OCI-LY3 (cell line): ENCODE measurements around the gene PDGFA.

Experiments
- H2AFZ ChIP-seq: fragments of 200-600, 300-600 bp; shearing (Covaris generic); 2 replicates; pipeline ENCODE4 v1.6.0; 2014; ENCODE audit warnings: antibody characterized with exemption, low read depth, low read length
- H3K27ac ChIP-seq: fragments of 200-600, 300-600 bp; sonication (generic); 2 replicates; pipeline ENCODE4 v1.5.1; 2014; ENCODE audit warnings: mild to moderate bottlenecking, low read length, moderate library complexity, mixed read lengths
- H3K27me3 ChIP-seq: fragments of 200-600, 300-600 bp; sonication (generic); 2 replicates; pipeline ENCODE4 v1.6.1; 2014; ENCODE audit warnings: low read depth, low read length, mixed read lengths
- H3K36me3 ChIP-seq: fragments of 200-600, 300-600 bp; sonication (generic); replicated peaks from 2 replicates; pipeline ENCODE3; 2014; ENCODE audit warnings: low read depth, low read length, mixed read lengths
- H3K4me1 ChIP-seq: fragments of 300-600, 200-600 bp; sonication (generic); 2 replicates; pipeline ENCODE4 v1.6.1; 2014; ENCODE audit warnings: low read length, mixed read lengths
- H3K4me2 ChIP-seq: fragments of 200-600, 300-600 bp; sonication (generic); 2 replicates; pipeline ENCODE4 v1.6.1; 2014; ENCODE audit warnings: low read length, mixed read lengths
- H3K4me3 ChIP-seq: fragments of 300-600, 200-600 bp; sonication (generic); 2 replicates; pipeline ENCODE4 v1.5.1; 2014; ENCODE audit warnings: antibody characterized with exemption, mild to moderate bottlenecking, low read length, moderate library complexity
- H3K79me2 ChIP-seq: fragments of 300-600, 200-600 bp; shearing (Covaris generic); 2 replicates; pipeline ENCODE4 v1.6.1; 2014; ENCODE audit warnings: mild to moderate bottlenecking, low read length, mixed read lengths
- H3K9ac ChIP-seq: fragments of 300-600, 200-600 bp; shearing (Covaris generic); 2 replicates; pipeline ENCODE4 v1.6.0; 2014; ENCODE audit warnings: mild to moderate bottlenecking, low read length, moderate library complexity
- H3K9me3 ChIP-seq: fragments of 200-600, 300-600 bp; shearing (Covaris generic); 2 replicates; pipeline ENCODE4 v1.6.1; 2014; ENCODE audit warnings: low read length, mixed read lengths; ENCODE audit not compliant: insufficient read depth
- H4K20me1 ChIP-seq: fragments of 200-600, 300-600 bp; sonication (generic); 2 replicates; pipeline ENCODE4 v1.6.1; 2016; ENCODE audit warnings: low read length, mixed read lengths; ENCODE audit not compliant: insufficient read depth
- EZH2phosphoT487 ChIP-seq: fragments of 200-600 bp; shearing (Covaris generic); IDR thresholded peaks from 2 replicates; pipeline ENCODE4 v1.6.1; 2018; ENCODE audit warnings: antibody characterized with exemption, mixed run types, low read depth
- TF ChIP-seq, protein P1 (sequence below): fragments of 200-600, 300-600 bp; sonication (generic); IDR thresholded peaks from 2 replicates; pipeline ENCODE4 v1.5.1; 2014; ENCODE audit warnings: antibody characterized with exemption, low read length, low read depth

The PDGFA gene

DNA sequence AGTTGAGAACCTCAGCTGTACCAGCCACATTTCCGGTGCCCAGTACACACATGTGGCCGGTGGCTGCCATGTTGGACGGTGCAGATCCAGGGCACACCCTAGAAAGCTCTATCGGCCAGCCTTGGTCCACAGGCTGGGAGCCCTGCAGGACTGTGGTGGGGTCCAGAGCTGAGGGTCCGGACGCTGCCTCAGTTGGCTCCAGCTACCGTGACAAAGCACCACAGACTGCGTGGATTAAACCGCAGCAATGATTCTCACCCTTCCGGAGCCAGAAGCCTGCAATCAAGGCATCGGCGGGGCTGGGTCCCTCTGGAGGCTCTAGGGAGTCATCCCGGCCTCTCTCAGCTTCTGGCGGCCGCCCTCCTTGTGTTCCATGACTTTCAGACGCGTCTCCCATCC is 50.1 kb downstream of the PDGFA start:
- no peaks in the 10 kb centered on the region for H3K27me3 ChIP-seq
- H3K9me3 ChIP-seq: no peaks in the 10 kb centered on the region
- H3K36me3 ChIP-seq: no peaks in the 10 kb centered on the region
- no peaks in the 10 kb centered on the region for H3K4me1 ChIP-seq
- H3K4me2 ChIP-seq: no peak overlapping the region
- H3K27ac ChIP-seq: no peak overlapping the region
- no peaks in the 10 kb centered on the region for H3K79me2 ChIP-seq
- no peak overlapping the region for H3K4me3 ChIP-seq
- no peak for TF ChIP-seq EZH2phosphoT487
- TF ChIP-seq, protein P1, sequence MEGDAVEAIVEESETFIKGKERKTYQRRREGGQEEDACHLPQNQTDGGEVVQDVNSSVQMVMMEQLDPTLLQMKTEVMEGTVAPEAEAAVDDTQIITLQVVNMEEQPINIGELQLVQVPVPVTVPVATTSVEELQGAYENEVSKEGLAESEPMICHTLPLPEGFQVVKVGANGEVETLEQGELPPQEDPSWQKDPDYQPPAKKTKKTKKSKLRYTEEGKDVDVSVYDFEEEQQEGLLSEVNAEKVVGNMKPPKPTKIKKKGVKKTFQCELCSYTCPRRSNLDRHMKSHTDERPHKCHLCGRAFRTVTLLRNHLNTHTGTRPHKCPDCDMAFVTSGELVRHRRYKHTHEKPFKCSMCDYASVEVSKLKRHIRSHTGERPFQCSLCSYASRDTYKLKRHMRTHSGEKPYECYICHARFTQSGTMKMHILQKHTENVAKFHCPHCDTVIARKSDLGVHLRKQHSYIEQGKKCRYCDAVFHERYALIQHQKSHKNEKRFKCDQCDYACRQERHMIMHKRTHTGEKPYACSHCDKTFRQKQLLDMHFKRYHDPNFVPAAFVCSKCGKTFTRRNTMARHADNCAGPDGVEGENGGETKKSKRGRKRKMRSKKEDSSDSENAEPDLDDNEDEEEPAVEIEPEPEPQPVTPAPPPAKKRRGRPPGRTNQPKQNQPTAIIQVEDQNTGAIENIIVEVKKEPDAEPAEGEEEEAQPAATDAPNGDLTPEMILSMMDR: no peak
- H3K9ac ChIP-seq: no peak overlapping the region
- H2AFZ ChIP-seq: no peak overlapping the region
- H4K20me1 ChIP-seq: no peaks in the 10 kb centered on the region

DNA sequence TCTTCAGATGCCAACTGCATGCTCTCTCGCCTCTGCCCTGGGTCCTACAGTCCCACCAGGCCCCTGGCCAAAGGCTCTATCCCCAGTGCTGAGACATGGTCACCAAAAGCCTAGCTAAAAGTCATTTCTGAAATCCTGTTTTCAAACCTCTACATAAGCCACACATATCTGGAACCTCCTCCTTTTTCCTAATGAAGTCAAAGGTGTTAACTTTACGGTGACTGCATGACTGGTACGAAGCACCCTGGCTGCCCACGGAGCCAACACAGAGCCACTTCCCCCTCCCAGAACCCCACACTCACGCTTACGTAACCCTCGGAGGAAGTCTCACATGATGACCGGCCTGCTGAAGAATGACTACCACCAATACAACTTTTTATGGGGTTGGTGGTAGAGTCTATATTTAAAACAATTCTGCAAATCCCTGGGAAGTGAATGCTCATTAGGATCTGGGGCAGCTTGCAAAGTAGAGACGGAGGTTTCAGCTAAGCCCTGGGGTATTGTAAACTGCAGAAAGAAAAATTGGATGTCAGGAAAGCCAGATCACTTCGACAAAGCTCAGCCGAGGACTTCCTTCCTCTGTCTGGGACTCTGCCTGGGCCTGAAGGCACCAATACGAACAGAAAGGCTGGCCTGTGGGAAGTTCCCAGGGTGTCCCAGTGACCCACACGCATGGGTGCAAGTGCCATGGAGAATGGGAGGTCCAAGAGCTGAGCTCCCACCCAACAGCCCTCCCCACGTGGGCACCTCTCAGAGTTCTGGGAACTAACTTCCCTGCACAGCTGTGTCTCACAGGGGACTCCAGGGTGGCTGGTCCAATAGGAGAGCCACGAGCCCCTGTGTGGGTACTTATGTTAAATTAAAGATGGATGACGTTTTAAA is 50.7 kb downstream of the PDGFA start:
- no peak overlapping the region for H3K4me2 ChIP-seq
- no peak overlapping the region for H3K4me3 ChIP-seq
- H4K20me1 ChIP-seq: no peaks in the 10 kb centered on the region
- no peaks in the 10 kb centered on the region for H3K4me1 ChIP-seq
- H3K9me3 ChIP-seq: no peaks in the 10 kb centered on the region
- no peaks in the 10 kb centered on the region for H3K79me2 ChIP-seq
- no peaks in the 10 kb centered on the region for H3K27me3 ChIP-seq
- no peak overlapping the region for H3K27ac ChIP-seq
- H3K36me3 ChIP-seq: no peaks in the 10 kb centered on the region
- TF ChIP-seq EZH2phosphoT487: no peak
- TF ChIP-seq, protein P1: no peak
- no peak overlapping the region for H2AFZ ChIP-seq
- H3K9ac ChIP-seq: no peak overlapping the region

DNA sequence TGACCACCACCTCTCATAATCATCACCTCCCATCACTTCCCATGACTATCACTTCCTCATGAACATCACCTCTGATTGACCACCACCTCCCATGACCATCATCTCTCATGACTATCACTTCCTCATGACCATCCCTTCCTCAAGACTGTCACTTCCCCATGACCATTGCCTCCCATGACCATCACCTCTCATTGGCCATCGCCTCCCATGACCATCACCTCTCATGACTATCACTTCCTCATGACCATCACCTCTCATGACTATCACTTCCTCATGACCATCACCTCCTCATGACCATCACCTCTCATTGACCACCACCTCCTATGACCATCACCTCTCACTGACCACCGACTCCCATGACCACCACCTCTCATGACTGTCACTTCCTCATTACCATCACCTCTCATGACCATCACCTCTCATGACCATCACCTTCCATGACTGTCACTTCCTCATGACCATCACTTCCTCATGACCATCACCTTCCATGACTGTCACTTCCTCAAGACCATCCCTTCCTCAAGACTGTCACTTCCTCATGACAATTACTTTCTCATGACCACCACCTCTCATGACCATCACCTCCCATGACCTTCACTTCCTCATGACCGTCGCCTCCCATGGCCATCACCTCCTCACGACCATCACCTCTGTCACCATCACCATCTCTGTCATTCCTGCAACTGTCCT is 51.6 kb downstream of the PDGFA start:
- Histone ChIP-seq H3K27ac (no peak overlapping the region), H3K4me3 (no peak overlapping the region), H3K9ac (no peak overlapping the region), H2AFZ (no peak overlapping the region), H3K36me3 (no peaks in the 10 kb centered on the region), H4K20me1 (no peaks in the 10 kb centered on the region), H3K4me2 (no peak overlapping the region), H3K79me2 (no peaks in the 10 kb centered on the region), H3K27me3 (no peaks in the 10 kb centered on the region), H3K9me3 (no peaks in the 10 kb centered on the region), H3K4me1 (no peaks in the 10 kb centered on the region)
- no peak for TF ChIP-seq EZH2phosphoT487

DNA sequence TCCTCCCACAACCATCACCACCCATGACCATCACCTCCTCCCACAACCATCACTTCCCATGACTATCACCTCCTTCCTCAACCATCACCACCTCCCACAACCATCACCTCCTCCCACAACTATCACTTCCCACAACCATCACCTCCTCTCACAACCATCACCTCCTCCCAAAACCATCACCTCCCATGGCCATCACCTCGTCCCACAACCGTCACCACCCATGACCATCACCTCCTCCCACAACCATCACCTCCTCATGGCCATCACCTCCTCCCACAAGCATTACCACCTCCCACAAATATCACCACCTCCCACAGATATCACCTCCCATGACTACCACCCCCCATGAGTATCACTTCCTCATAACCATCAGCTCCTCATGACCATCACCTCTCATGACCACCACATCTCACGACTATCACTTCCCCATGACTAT is 52.2 kb downstream of the PDGFA start:
- TF ChIP-seq EZH2phosphoT487: no peak
- TF ChIP-seq, protein P1: no peak
- H3K79me2 ChIP-seq: no peaks in the 10 kb centered on the region
- H4K20me1 ChIP-seq: no peaks in the 10 kb centered on the region
- H3K27ac ChIP-seq: no peak overlapping the region
- no peaks in the 10 kb centered on the region for H3K4me1 ChIP-seq
- H3K9ac ChIP-seq: no peak overlapping the region
- no peaks in the 10 kb centered on the region for H3K9me3 ChIP-seq
- H3K4me2 ChIP-seq: no peak overlapping the region
- no peak overlapping the region for H3K4me3 ChIP-seq
- H3K36me3 ChIP-seq: no peaks in the 10 kb centered on the region
- no peaks in the 10 kb centered on the region for H3K27me3 ChIP-seq
- H2AFZ ChIP-seq: no peak overlapping the region
